IMR-90 (cell line): Measurements from ENCODE around the gene PPP1R10.

Source experiments
- CEBPB ChIP-seq: IDR thresholded peaks from 2 replicates; pipeline ENCODE4 v1.6.1; 2012; ENCODE audit warnings: low read depth, low read length, improper control_type of control experiment
- CTCF ChIP-seq: conservative IDR thresholded peaks from 2 replicates; pipeline ENCODE4 v1.5.1; 2012; ENCODE audit warnings: mild to moderate bottlenecking, low read depth, low read length, improper control_type of control experiment

- TF ChIP-seq CTCF, result no peak
- TF ChIP-seq CEBPB, result no peak
These were observed 40.4 kb upstream of the PPP1R10 start for GRCh38 chr6:30657454-30657853.
